ENCODE data around the gene WDR5. TPM values are rescaled to one million over a fixed set of nuclear protein-coding genes. Genes with fewer than 3 reads are reported as not detected.
A peak's percentile ranks its signal among the peaks of the same experiment; 100 is the strongest.

WDR5 gene
- total and polyA plus RNA-seq, 10 of the 15 experiments (the other 5 are each of a cell fraction or from before 2014, with no cell fraction given) = 1.4 to 43.7 (median 33.2) TPM

DNA sequence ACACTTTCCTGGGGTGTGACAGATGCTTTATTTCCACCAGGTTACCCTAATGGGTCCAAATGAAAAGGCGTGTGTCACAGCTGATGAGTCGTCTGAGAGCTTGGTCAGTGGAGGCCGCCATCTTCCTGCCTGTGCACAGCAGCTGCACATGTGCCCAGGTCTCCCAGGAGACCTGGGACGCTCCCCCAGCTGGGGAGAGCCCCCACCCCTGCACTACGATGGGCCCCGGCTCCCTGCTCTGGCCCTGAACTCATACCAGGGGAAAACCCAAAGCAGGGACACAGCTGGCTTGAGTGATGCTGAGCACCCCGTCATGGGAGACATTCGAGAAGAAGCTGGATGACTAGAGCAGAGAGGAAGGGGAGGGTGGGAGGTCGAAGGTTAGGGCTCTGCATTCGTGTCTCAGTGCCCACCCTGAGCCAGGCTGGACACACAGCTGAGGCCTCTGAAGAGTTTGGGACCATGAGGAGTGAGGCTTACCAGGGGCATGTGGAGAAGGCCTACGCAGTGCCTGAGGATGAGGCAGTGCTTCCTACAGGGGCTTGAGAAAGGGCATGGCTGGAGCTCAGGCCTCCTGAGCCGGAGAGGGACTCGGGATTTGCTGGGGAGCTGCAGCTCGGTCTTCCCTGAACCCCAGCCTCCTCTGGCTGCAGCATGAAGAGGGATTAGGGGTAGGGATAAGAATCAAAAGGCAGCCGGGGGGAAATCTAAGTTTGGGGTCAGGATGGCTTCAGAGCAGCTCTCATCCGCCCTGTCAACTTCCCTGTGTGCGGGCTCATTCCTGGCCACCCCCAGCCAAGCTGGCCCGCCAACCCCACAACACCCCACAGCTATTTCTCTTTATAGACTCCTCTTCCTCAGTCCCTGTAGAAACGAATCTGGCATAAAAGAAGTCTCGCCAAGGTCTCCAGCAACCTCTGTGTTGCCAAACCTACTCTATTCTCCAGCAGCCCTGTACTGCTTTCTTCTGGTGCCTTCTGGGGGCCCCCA lies 70.7 kb downstream of the WDR5 start (continued):
- TF ChIP-seq ASH2L (IDR thresholded peaks at IDR 0.05; ENCODE audit: borderline replicate concordance, low read depth) (no peak), MXI1 (IDR thresholded peaks at IDR 0.05; ENCODE audit: low read depth, low read length) (no peak), MEF2B (IDR thresholded peaks at IDR 0.05; ENCODE audit: partially characterized antibody, poor library complexity, severe bottlenecking) (peak; percentile 55), FOXM1 (IDR thresholded peaks at IDR 0.05; ENCODE audit: low read depth, low read length) (no peak), NR2C1 (IDR thresholded peaks at IDR 0.05) (no peak), TAF1 (IDR thresholded peaks at IDR 0.05; ENCODE audit: borderline replicate concordance, low read depth, low read length) (no peak), BHLHE40 (IDR thresholded peaks at IDR 0.05; ENCODE audit: borderline replicate concordance in 1 of 2, low read depth in 2 of 2, low read length in 1 of 2) (peak in 1 of 2 experiments; percentile 74; a peak in 2 of 4 replicates), EGR1 (IDR thresholded peaks at IDR 0.05; ENCODE audit: borderline replicate concordance in 1 of 2, low read depth in 2 of 2, low read length in 2 of 2) (0 out of 3 replicates have a peak, but pooled peaks of 1 of the 2 experiments have one; percentile 34)
- TF ChIP-seq, protein P1, sequence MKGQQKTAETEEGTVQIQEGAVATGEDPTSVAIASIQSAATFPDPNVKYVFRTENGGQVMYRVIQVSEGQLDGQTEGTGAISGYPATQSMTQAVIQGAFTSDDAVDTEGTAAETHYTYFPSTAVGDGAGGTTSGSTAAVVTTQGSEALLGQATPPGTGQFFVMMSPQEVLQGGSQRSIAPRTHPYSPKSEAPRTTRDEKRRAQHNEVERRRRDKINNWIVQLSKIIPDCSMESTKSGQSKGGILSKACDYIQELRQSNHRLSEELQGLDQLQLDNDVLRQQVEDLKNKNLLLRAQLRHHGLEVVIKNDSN (IDR thresholded peaks at IDR 0.05; ENCODE audit: borderline replicate concordance, extremely low read length, insufficient read depth, low read depth, low read length) = no peak
- TF ChIP-seq, protein P2, sequence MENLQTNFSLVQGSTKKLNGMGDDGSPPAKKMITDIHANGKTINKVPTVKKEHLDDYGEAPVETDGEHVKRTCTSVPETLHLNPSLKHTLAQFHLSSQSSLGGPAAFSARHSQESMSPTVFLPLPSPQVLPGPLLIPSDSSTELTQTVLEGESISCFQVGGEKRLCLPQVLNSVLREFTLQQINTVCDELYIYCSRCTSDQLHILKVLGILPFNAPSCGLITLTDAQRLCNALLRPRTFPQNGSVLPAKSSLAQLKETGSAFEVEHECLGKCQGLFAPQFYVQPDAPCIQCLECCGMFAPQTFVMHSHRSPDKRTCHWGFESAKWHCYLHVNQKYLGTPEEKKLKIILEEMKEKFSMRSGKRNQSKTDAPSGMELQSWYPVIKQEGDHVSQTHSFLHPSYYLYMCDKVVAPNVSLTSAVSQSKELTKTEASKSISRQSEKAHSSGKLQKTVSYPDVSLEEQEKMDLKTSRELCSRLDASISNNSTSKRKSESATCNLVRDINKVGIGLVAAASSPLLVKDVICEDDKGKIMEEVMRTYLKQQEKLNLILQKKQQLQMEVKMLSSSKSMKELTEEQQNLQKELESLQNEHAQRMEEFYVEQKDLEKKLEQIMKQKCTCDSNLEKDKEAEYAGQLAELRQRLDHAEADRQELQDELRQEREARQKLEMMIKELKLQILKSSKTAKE (IDR thresholded peaks at IDR 0.05; ENCODE audit: low read depth, poor library complexity, severe bottlenecking) = no peak

Measured in GM12878 (cell line).